ENCODE data around the gene DDX43.
"Not testable (repeated sequence)": the region's sequence is repeated elsewhere in the genome, so short reads cannot be mapped to it uniquely, and the experiment has no call there.

GRCh38 chr6:73392188-73392587 is 2.4 kb upstream of the DDX43 start:
- TF ChIP-seq, protein P1, sequence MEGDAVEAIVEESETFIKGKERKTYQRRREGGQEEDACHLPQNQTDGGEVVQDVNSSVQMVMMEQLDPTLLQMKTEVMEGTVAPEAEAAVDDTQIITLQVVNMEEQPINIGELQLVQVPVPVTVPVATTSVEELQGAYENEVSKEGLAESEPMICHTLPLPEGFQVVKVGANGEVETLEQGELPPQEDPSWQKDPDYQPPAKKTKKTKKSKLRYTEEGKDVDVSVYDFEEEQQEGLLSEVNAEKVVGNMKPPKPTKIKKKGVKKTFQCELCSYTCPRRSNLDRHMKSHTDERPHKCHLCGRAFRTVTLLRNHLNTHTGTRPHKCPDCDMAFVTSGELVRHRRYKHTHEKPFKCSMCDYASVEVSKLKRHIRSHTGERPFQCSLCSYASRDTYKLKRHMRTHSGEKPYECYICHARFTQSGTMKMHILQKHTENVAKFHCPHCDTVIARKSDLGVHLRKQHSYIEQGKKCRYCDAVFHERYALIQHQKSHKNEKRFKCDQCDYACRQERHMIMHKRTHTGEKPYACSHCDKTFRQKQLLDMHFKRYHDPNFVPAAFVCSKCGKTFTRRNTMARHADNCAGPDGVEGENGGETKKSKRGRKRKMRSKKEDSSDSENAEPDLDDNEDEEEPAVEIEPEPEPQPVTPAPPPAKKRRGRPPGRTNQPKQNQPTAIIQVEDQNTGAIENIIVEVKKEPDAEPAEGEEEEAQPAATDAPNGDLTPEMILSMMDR (conservative IDR thresholded peaks at IDR 0.05), result not testable (repeated sequence)
- not testable (repeated sequence) for TF ChIP-seq ZFX (IDR thresholded peaks at IDR 0.05)

All from C4-2B (cell line).